Left forelimb (tissue), 1 donor: ENCODE data around the gene MRPL43.
"Not testable (repeated sequence)": the region's sequence is repeated elsewhere in the genome, so short reads cannot be mapped to it uniquely, and the experiment has no call there.

Experiments used
- DNase-seq: peaks from one replicate; pipeline ENCODE4 v3.0.0-alpha.2; 2018; ENCODE audit warnings: low spot score

MRPL43 gene

DNA sequence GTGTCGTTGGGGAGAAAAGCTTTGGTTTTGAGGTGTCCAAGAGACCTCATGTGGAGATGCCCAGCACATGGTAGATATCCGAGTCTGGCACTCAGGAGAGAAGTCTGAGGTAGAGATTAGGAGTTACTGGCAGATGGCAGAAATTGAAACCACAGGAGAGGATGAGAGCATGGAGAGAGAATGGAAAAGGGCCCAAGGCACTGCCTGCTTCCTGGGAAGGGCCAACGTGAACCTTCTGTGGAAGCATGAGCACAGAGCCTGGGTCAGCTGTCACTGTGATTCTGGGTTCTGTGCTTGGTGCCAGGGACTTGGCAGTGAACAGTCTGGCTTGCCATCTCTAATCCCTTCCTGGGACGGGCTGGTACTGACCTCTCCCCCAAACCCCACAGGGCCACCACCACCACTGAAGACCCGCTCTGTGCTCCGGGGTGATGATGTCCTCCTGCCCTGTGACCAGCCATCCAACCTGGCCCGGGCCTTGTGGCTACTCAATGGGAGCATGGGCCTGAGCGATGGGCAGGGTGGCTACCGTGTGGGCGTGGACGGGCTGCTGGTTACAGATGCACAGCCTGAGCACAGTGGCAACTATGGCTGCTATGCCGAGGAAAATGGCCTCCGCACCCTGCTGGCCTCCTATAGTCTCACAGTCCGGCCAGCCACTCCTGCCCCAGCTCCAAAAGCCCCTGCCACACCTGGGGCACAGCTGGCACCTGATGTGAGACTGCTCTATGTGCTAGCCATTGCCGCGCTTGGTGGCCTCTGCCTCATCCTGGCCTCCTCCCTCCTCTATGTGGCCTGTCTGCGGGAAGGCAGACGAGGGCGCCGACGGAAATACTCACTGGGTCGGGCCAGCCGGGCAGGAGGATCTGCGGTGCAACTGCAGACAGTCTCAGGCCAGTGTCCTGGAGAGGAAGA, 4.1 kb downstream of the MRPL43 start:
- DNase-seq, result peak; percentile 63

GRCh38 chr10:100981178-100981772, 6.0 kb downstream of the MRPL43 start:
- DNase-seq, result peak; percentile 17

- peak; percentile 34 for DNase-seq
Measured at GRCh38 chr10:100980711-100981110, 6.6 kb downstream of the MRPL43 start.

GRCh38 chr10:100980311-100980710, 7.0 kb downstream of the MRPL43 start:
- peak; percentile 58 for DNase-seq

GRCh38 chr10:100979791-100980272, 7.5 kb downstream of the MRPL43 start:
- DNase-seq, result peak; percentile 56

DNA sequence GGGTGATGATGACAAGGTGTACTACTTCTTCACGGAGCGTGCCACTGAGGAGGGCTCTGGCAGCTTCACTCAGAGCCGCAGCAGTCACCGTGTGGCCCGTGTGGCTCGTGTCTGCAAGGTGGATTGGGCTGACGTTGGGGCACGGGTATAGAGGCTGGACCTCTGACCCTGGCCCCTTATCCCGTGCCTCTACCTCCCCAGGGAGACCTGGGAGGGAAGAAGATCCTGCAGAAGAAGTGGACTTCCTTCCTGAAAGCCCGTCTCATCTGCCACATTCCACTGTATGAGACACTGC, 8.4 kb downstream of the MRPL43 start:
- peak; percentile 59 for DNase-seq

DNA sequence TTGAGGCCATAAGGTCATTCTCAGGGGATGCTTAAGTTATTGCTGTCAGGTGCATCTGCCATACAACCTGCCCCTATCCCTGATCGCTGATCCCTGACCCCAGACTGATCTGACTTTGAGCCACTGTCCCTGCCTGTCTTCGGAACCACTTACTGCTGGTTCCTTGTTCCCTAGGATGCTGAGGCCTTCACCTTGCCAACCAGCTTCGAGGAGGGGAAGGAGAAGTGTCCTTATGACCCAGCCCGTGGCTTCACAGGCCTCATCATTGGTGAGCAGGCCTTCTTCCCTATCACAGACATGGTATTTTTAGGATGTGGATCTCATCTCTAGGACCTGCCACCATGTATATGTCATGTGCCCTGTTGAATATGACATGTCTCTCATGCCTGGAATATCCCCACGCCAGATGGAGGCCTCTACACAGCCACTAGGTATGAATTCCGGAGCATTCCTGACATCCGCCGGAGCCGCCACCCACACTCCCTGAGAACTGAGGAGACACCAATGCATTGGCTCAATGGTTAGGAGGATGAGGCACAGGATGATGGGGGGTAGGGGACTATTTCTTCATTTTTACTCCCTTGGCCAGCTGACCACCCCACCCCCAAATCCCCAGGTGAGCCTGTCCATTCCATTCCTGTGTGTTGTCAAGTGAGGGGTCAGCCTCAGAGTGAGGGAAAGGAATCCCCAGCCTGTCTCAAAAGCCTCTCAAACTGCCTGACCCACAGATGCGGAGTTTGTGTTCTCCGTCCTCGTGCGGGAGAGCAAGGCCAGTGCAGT, 9.0 kb downstream of the MRPL43 start:
- peak; percentile 45 for DNase-seq

GRCh38 chr10:100977436-100977835, 9.9 kb downstream of the MRPL43 start:
- peak; percentile 36 for DNase-seq

DNA sequence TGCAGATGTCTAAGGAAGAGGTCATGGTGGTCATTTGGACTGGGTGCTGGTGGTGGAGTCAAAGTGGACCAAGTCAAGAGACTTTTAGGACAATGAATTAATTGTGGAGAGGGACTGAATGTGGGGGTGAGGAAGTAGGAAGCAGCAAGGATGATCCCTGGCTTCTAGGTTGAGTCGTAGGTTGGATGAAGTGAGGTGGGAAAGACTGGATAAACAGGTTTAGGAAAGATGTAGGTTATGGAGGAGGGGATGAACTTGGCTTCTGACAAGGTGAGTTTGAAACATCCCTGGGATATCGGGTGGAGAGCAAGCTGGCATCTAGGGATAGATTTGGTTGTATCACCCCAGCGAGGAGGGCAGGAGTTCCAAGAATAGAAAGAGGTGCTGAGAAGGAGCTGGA, 10.4 kb downstream of the MRPL43 start:
- no peak for DNase-seq

GRCh38 chr10:100975397-100975796, 11.9 kb downstream of the MRPL43 start:
- not testable (repeated sequence) for DNase-seq

GRCh38 chr10:100972904-100973535, 14.3 kb downstream of the MRPL43 start:
- no peak for DNase-seq

DNA sequence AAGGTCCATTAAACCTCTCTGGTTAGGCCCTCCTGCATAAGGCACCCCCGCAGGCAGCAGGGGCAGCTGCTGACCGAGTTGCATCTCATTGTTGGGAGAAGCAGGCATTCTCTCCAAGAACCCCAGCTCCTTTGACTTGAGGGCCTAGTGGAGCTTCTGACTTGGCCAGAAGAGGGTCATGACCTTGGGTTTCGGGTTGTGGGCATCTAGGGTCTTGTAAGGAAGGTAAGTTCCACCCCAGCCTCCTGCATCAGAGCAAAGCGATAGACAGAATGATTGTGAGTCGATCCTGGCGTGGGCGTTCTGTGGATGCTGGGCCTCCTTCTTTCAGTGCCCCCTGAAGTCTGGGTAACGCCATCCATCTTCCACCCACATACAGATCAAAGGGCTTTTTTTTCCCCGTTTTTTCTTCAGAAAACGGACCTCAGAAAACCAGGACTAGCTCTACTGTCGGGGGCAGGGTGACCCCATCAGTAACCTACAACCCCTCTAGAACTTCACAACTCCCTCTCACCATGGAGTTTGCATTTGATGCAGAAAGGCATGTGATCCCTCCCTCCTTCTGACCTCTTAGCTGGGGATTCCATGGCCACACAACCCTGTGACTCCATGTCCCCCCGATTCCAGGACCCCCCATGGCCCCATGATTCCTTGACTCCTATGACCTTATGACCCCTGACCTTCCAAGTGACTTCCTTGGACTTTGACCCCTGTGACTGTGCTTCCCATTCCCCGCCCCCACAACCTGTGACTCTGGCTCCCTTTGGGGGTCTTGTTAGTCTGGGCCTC, 15.0 kb downstream of the MRPL43 start:
- no peak for DNase-seq

GRCh38 chr10:100970914-100971811, 16.1 kb downstream of the MRPL43 start:
- DNase-seq, result no peak

GRCh38 chr10:100970076-100970913, 17.0 kb downstream of the MRPL43 start:
- DNase-seq, result no peak

DNA sequence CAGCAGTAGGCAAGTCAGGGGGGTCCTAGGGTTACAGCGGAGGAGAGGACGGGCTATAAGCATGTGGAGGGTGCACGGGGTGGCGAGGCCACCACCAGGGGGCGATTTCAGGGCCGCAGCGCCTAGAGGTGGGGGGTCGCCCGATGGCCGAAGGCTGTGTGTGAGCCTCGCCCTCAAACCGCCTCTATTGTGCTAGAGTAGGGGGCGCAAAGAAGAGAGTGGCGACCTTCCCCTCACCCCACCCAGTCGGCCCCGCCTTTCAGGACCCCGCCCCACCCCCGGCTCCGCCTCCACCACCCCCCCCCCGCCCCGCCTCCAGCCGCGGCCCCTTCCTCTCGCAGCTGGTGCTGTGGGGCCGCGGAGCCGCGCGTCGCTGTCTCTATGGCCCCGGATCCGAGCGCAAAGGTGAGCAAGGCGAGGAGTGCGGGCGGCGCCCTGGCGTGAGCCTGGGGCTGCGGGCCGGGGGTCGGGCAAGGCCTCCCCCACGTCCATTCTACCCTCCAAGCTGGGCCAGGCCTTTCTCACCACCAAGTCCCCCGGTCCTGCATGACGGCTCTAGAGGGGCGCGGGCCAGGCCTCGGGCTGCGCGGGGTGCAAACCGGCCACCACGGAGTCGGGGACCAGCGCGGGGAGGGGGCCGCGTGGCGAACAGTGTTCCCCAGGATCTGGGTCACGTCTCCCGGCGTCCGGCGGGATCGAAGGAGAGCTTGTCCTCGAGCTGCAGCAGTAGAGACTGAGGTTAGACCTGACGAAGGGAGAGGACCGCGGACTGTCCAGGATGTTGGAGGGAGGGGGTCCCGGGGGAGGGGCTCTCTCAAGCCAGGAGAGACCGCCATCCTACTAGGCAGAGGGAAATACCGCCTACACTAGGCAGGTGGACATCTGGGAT, 17.9 kb downstream of the MRPL43 start, which contains the start of gene SEMA4G:
Gene SEMA4G, plus strand, starts transcription at position 318 of the 889 bp plus-strand sequence. CDS start 3,409 bp downstream, outside the sequence.
- DNase-seq, result no peak

- DNase-seq, result no peak
Measured at GRCh38 chr10:100968863-100969186, 18.5 kb downstream of the MRPL43 start.

- no peak for DNase-seq
Measured at GRCh38 chr10:100968062-100968736, 19.1 kb downstream of the MRPL43 start.

- no peak for DNase-seq
Measured at GRCh38 chr10:100967332-100967731, 20.0 kb downstream of the MRPL43 start.
